Subcutaneous adipose tissue (tissue), 4 donors: Measurements from ENCODE around the gene GRIN3B. TPM values are rescaled to one million over a fixed set of nuclear protein-coding genes. Genes with fewer than 3 reads are reported as not detected.

Experiments used
- CTCF ChIP-seq: fragments of 450-650 bp; IDR thresholded peaks from one replicate; pipeline ENCODE4 v1.5.1; 2016; ENCODE audit warnings: low read depth, mild to moderate bottlenecking, control low read depth, antibody characterized with exemption, moderate library complexity
- total RNA-seq, 4 donors: library from RNA; depleted of rRNA; stranded (reverse); fragments of >200 nt; gene quantifications; one replicate each; pipeline ENCODE4 v1.1.0, GENCODE V29; 2016

GRIN3B gene
- total RNA-seq, 4 donors from 2014 or later, result not detected

DNA sequence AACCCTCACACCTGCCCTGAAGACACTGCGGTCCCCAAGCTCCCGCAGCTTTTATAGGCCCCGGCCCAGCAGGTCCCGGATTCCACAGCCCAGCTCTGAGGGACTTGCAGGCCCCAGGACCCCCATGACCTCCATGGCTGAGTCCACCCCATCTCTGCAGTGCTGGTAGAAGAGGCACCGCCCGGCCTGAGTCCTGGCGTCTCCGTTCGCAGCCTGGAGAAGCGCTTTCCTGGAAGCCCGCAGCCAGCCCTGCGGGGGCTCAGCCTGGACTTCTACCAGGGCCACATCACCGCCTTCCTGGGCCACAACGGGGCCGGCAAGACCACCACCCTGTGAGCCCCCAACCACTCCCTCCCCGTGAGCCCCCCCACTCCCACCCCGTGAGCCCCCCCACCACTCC lies 48.9 kb downstream of the GRIN3B start:
- no peak for TF ChIP-seq CTCF

- no peak for TF ChIP-seq CTCF
Observed at GRCh38 chr19:1049800-1050199, 49.6 kb downstream of the GRIN3B start.

DNA sequence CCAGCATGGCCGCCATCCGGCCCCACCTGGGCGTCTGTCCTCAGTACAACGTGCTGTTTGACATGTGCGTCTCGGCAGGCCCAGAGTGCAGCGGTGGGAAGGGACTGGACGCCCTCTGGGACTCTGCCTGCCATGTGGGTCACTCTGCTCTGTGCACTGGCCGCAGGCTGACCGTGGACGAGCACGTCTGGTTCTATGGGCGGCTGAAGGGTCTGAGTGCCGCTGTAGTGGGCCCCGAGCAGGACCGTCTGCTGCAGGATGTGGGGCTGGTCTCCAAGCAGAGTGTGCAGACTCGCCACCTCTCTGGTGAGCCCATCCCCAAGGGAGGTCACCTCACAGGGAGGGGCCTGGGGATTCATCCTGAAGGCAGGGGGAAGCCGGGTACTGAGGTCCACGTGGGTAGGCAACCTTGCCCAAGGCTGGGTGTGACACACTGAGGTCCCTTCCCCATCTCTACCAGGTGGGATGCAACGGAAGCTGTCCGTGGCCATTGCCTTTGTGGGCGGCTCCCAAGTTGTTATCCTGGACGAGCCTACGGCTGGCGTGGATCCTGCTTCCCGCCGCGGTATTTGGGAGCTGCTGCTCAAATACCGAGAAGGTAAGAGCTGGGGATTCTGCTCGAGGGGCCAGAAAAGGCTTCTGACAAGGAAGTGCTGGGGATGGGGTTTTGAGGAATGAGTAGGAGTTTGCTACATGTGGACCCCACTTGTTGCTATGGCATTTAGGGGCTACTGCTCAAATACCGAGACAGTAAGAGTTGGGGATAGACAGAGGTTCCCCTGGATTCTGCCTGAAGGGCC lies 51.0 kb downstream of the GRIN3B start:
- no peak for TF ChIP-seq CTCF

DNA sequence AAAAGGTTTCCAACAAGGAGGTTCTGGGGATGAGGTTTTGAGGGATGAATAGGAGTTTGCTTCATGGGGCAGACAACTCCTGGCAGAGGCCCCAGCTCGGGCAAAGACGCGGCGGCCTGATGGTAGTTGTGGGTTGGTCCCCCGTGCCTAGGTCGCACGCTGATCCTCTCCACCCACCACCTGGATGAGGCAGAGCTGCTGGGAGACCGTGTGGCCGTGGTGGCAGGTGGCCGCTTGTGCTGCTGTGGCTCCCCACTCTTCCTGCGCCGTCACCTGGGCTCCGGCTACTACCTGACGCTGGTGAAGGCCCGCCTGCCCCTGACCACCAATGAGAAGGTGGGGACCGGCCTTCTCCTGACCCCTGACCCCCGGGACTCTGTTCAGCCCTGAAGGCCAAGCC lies 51.6 kb downstream of the GRIN3B start:
- TF ChIP-seq CTCF, result no peak

DNA sequence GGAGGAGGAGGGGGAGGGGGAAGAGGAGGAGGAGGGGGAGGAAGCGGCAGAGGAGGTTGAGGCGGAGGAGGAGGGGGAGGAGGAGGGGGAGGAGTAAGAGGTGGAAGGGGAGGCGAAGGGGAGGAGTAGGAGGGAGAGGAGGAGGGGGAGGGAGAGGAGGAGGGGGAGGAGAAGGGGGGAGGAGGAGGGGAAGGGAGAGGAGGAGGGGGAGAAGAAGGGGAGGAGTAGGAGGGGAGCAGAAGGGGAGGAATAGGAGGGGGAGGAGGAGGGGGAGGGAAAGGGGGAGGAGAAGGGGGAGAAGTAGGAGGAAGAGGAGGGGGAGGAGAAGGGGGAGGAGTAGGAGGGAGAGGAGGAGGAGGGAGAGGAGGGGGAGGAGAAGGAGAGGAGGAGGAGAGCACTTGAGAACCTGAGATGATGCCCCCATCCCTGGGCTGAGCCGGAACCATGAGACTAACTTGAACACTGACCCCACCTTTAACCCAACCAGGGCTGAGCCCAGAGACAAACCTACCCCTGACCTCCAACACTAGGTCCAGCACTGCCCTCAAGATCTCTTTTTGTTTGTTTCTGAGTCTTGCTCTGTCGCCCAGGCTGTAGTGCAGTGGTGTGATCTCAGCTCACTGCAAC lies 52.2 kb downstream of the GRIN3B start:
- no peak for TF ChIP-seq CTCF

GRCh38 chr19:1053176-1054101 lies 53.2 kb downstream of the GRIN3B start:
- TF ChIP-seq CTCF, result no peak
